K562 (cell line): ENCODE results near the gene PHF20. TPM values are rescaled to one million over a fixed set of nuclear protein-coding genes. Genes with fewer than 3 reads are reported as not detected.

Experiments
- ATAC-seq: fragments of 200-7000 bp; cut with Tn5 transposase; 3 replicates; pipeline ENCODE4 v1.9.1; 2020; ENCODE audit warnings: moderate library complexity
- BruUV-seq: library from RNA; stranded (reverse); fragments of 400-500 nt; replicated peaks from 2 replicates; lab custom pipeline; 2021; lab: Mats Ljungman, UMichigan
- CTCF ChIA-PET: fragments of 300-600 bp; formaldehyde crosslinking; extraction: SDS; loops from one replicate; lab custom pipeline; 2021; ENCODE audit warnings: low intra/inter-chr PET ratio; lab: Yijun Ruan, JAX
- POLR2A ChIA-PET: fragments of 300-600, 350-650 bp; sonication (Branson Sonifier 250); formaldehyde crosslinking; extraction: SDS; loops from one replicate; lab custom pipeline; 2021; ENCODE audit warnings: antibody characterized with exemption, inconsistent platforms; lab: Yijun Ruan, JAX
- DNase-seq, 4 experiments: peaks; one replicate each; pipeline versions ENCODE4 v3.0.0 to v3.0.0-alpha.2; 2011 to 2018; ENCODE audit warnings: low spot score in 3 of 4, mixed read lengths in 3 of 4; ENCODE audit errors: extremely low read depth in 1 of 4
- FAIRE-seq: peaks from 2 replicates; lab custom pipeline; 2011; peaks lifted over from hg19 to GRCh38; lab: Jason Lieb, UNC
- H2AFZ ChIP-seq: 2 replicates; pipeline ENCODE4 v1.6.0; 2011; ENCODE audit warnings: low read depth, low read length, control low read depth, inconsistent platforms
- H3K27ac ChIP-seq: fragments of 200-600 bp; 3 replicates; pipeline ENCODE4 v1.8.0; 2011; ENCODE audit warnings: low read depth, mild to moderate bottlenecking, control low read depth, inconsistent platforms, low read length, moderate library complexity, mixed read lengths; ENCODE audit errors: extremely low read depth
- H3K27me3 ChIP-seq, 2 experiments: fragments of 300-600 bp in 1 of 2; 2 replicates in 1 of 2; 3 replicates in 1 of 2; pipeline versions ENCODE4 v1.6.0 to v1.8.0; 2011; ENCODE audit warnings: inconsistent platforms in 2 of 2, low read length in 2 of 2, mild to moderate bottlenecking in 1 of 2, mixed read lengths in 1 of 2, moderate library complexity in 1 of 2; ENCODE audit not compliant: control insufficient read depth in 2 of 2, insufficient read depth in 2 of 2
- H3K36me3 ChIP-seq: fragments of 300-600 bp; 3 replicates; pipeline ENCODE4 v1.8.0; 2011; ENCODE audit warnings: mild to moderate bottlenecking, low read length, inconsistent platforms; ENCODE audit not compliant: control insufficient read depth, insufficient read depth
- H3K4me1 ChIP-seq, 2 experiments: fragments of 200-600 bp in 1 of 2; replicated peaks in 1 of 2; 2 replicates in 1 of 2; 3 replicates in 1 of 2; pipeline versions ENCODE4 v1.5.1 to v1.8.0; 2011; ENCODE audit warnings: inconsistent platforms in 2 of 2, low read length in 2 of 2, mild to moderate bottlenecking in 1 of 2, mixed read lengths in 1 of 2, moderate library complexity in 1 of 2; ENCODE audit not compliant: control insufficient read depth in 2 of 2, insufficient read depth in 2 of 2
- H3K4me2 ChIP-seq: 2 replicates; pipeline ENCODE4 v1.6.1; 2011; ENCODE audit warnings: low read length, control low read depth, inconsistent platforms, mixed read lengths; ENCODE audit not compliant: insufficient read depth
- H3K4me3 ChIP-seq: fragments of 200-600 bp; sonication (generic), shearing (Covaris generic); 2 replicates; pipeline ENCODE4 v1.5.1; 2016; ENCODE audit warnings: control low read depth, inconsistent platforms
- H3K79me2 ChIP-seq: fragments of 200-600 bp; 3 replicates; pipeline ENCODE4 v1.8.0; 2011; ENCODE audit warnings: low read length, inconsistent platforms; ENCODE audit not compliant: control insufficient read depth, insufficient read depth
- H3K9ac ChIP-seq, 2 experiments: 2 replicates each; pipeline versions ENCODE4 v1.6.0 to v1.6.1; 2011; ENCODE audit warnings: low read depth in 2 of 2, low read length in 2 of 2, control low read depth in 1 of 2, inconsistent platforms in 1 of 2, mild to moderate bottlenecking in 1 of 2, mixed read lengths in 1 of 2; ENCODE audit not compliant: insufficient read depth in 1 of 2
- H3K9me1 ChIP-seq: one replicate; pipeline ENCODE4 v1.6.0; 2011; ENCODE audit warnings: inconsistent platforms, mild to moderate bottlenecking, low read length, moderate library complexity; ENCODE audit not compliant: control insufficient read depth, insufficient read depth
- H3K9me3 ChIP-seq: replicated peaks from 2 replicates; pipeline ENCODE4 v1.5.1; 2011; ENCODE audit warnings: low read depth, low read length, inconsistent platforms; ENCODE audit not compliant: control insufficient read depth, insufficient read depth
- H4K20me1 ChIP-seq: replicated peaks from 2 replicates; pipeline ENCODE4 v1.6.1; 2011; ENCODE audit warnings: low read length, inconsistent platforms, mixed read lengths; ENCODE audit not compliant: control insufficient read depth, insufficient read depth
- ATF7 ChIP-seq: fragments of 450-650 bp; IDR thresholded peaks from 2 replicates; pipeline ENCODE4 v1.7.1; 2014; ENCODE audit warnings: mild to moderate bottlenecking, moderate library complexity
- BMI1 ChIP-seq: fragments of 150-350 bp; IDR thresholded peaks from 2 replicates; pipeline ENCODE4 v1.6.1; 2014; ENCODE audit warnings: low read length
- EGR1 ChIP-seq: fragments of 450-650 bp; conservative IDR thresholded peaks from 2 replicates; pipeline ENCODE4 v1.6.1; 2017; ENCODE audit warnings: mild to moderate bottlenecking
- FOXP1 ChIP-seq: sonication (generic); formaldehyde crosslinking; IDR thresholded peaks from 2 replicates; pipeline ENCODE4 v1.8.0; 2022; ENCODE audit warnings: mild to moderate bottlenecking, missing genetic modification reagents
- HCFC1 ChIP-seq: IDR thresholded peaks from 2 replicates; pipeline ENCODE4 v1.6.1; 2012; ENCODE audit warnings: low read depth, low read length, improper control_type of control experiment
- HDGF ChIP-seq: fragments of 450-650 bp; IDR thresholded peaks from 2 replicates; pipeline ENCODE4 v1.6.1; 2016
- HNRNPLL ChIP-seq: fragments of 200-400 bp; formaldehyde crosslinking; IDR thresholded peaks from 2 replicates; pipeline ENCODE4 v1.6.1; 2017; ENCODE audit warnings: low read length, low read depth, mild to moderate bottlenecking; ENCODE audit not compliant: poor library complexity, severe bottlenecking
- KDM1A ChIP-seq, 2 experiments: fragments of 450-650 bp; IDR thresholded peaks; 2 replicates each; pipeline ENCODE4 v1.6.1; 2016; ENCODE audit warnings: mild to moderate bottlenecking in 2 of 2
- KLF10 ChIP-seq: fragments of 250-450 bp; sonication (Bioruptor Pico); IDR thresholded peaks from 2 replicates; pipeline ENCODE4 v1.6.1; 2021; ENCODE audit warnings: matching md5 sums
- MCM7 ChIP-seq, 2 experiments: fragments of 450-650 bp; IDR thresholded peaks; 2 replicates each; pipeline ENCODE4 v1.6.1; 2016 to 2018
- PKNOX1 ChIP-seq: fragments of 450-650 bp; IDR thresholded peaks from 2 replicates; pipeline ENCODE4 v1.6.1; 2016
- RBM25 ChIP-seq: fragments of 200-400 bp; formaldehyde crosslinking; IDR thresholded peaks from 2 replicates; pipeline ENCODE4 v1.6.1; 2018; ENCODE audit warnings: low read length, low read depth, moderate library complexity; ENCODE audit not compliant: severe bottlenecking
- RBM39 ChIP-seq: fragments of 200-400 bp; formaldehyde crosslinking; optimal IDR thresholded peaks from 2 replicates; pipeline ENCODE3; 2018; ENCODE audit warnings: low read depth, low read length
- RCOR1 ChIP-seq, 2 experiments: IDR thresholded peaks; 2 replicates each; pipeline ENCODE4 v1.6.1; 2012; ENCODE audit warnings: low read depth in 2 of 2, low read length in 2 of 2, borderline replicate concordance in 1 of 2, improper control_type of control experiment in 1 of 2
- SRSF3 ChIP-seq: fragments of 200-400 bp; formaldehyde crosslinking; IDR thresholded peaks from 2 replicates; pipeline ENCODE4 v1.6.1; 2016; ENCODE audit warnings: mild to moderate bottlenecking, low read length, moderate library complexity; ENCODE audit not compliant: insufficient read depth
- TBP ChIP-seq: optimal IDR thresholded peaks from 2 replicates; pipeline ENCODE3; 2011; ENCODE audit warnings: low read depth, low read length, improper control_type of control experiment
- TRIM28 ChIP-seq: fragments of 450-650 bp; IDR thresholded peaks from 2 replicates; pipeline ENCODE4 v1.6.1; 2017
- ZBTB2 ChIP-seq: fragments of 450-650 bp; IDR thresholded peaks from 2 replicates; pipeline ENCODE4 v1.6.1; 2016; ENCODE audit warnings: antibody characterized with exemption
- ZFP1 ChIP-seq: fragments of 450-650 bp; formaldehyde crosslinking; IDR thresholded peaks from 2 replicates; pipeline ENCODE4 v1.4.0; 2020; ENCODE audit warnings: mild to moderate bottlenecking, mixed read lengths
- ZNF395 ChIP-seq: fragments of 200-800 bp; sonication (Bioruptor generic); IDR thresholded peaks from 2 replicates; pipeline ENCODE4 v1.6.1; 2017; ENCODE audit warnings: missing genetic modification characterization, missing compliant biosample characterization
- ZNF699 ChIP-seq: fragments of 250-450 bp; sonication (Bioruptor Pico); IDR thresholded peaks from 2 replicates; pipeline ENCODE4 v1.8.0; 2021; ENCODE audit warnings: mild to moderate bottlenecking, moderate library complexity; ENCODE audit not compliant: insufficient replicate concordance
- ZNF766 ChIP-seq: fragments of 200-800 bp; sonication (Bioruptor generic); conservative IDR thresholded peaks from 2 replicates; pipeline ENCODE4 v1.6.1; 2016; ENCODE audit warnings: missing genetic modification characterization, missing compliant biosample characterization
- ZNF79 ChIP-seq: fragments of 250-450 bp; sonication (Bioruptor Pico); IDR thresholded peaks from 2 replicates; pipeline ENCODE4 v1.4.0; 2020; ENCODE audit warnings: low read depth, mild to moderate bottlenecking, moderate library complexity
- WGBS: fragments of 100-300 bp; shearing (Covaris generic); methylation state at CpG from one replicate; pipeline ENCODE4 v1.1.6; 2016; ENCODE audit warnings: low coverage, mixed read lengths; ENCODE audit not compliant: insufficient coverage; ENCODE audit errors: missing lambda C conversion rate; 5-methylcytosine and 5-hydroxymethylcytosine counted together
- in situ Hi-C: fragments of 300-500 bp; cut with MboI; formaldehyde crosslinking; loops from 4 replicates; pipeline ENCODE4 v1.15.0; 2018; ENCODE audit warnings: inconsistent platforms, mixed read lengths
- intact Hi-C: fragments of 100-400 bp; cut with micrococcal nuclease; formaldehyde crosslinking; loops from 2 replicates; pipeline ENCODE4 v1.14.2; 2022
- polyA plus RNA-seq, 8 experiments: library from polyadenylated mRNA; depleted of rRNA in 4 of 8; stranded (reverse) in 5 of 8; unstranded in 3 of 8; fragments of >200 nt; fragmentation: Nextera tagmentation in 2 of 8; fragmentation: Illumina TruSeq in 1 of 8; extraction: Ambion mirVana in 2 of 8; extraction: Trizol in 1 of 8; gene quantifications; 2 replicates each; pipeline versions ENCODE4 v1.2.1 to v1.2.3, GENCODE V29; 2011 to 2014; ENCODE audit warnings: inconsistent platforms in 1 of 8, missing spikeins in 1 of 8
- total RNA-seq, 7 experiments: library from RNA; depleted of rRNA in 6 of 7; stranded (reverse); fragments of >200 nt in 6 of 7; fragmentation: Illumina TruSeq in 2 of 7; extraction: Trizol in 2 of 7; gene quantifications; 2 replicates each; pipeline versions ENCODE4 v1.2.1 to v1.2.3, GENCODE V29; 2011 to 2021; ENCODE audit warnings: low replicate concordance in 1 of 7

PHF20 gene
- total and polyA plus RNA-seq, 9 of the 15 experiments (the other 6 are each of a cell fraction or from before 2014, with no cell fraction given), result 49.9 to 196 (median 70.7) TPM

- intact Hi-C loops, result no loop called here
- Histone ChIP-seq H3K79me2 (peaks cover 30% of the 10 kb centered on the region), H3K4me3 (no peak overlapping the region), H3K4me2 (no peak overlapping the region), H3K9ac (no peak overlapping the region), H3K4me1 (no peaks in the 10 kb centered on the region), H2AFZ (no peak overlapping the region), H3K27me3 (no peaks in the 10 kb centered on the region), H3K27ac (no peak overlapping the region), H3K36me3 (peaks cover 3% of the 10 kb centered on the region; the same call in 1 of the 3 replicates), H3K9me3 (no peaks in the 10 kb centered on the region), H3K9me1 (no peaks in the 10 kb centered on the region), H4K20me1 (peaks cover 3% of the 10 kb centered on the region; the same call in 1 of the 2 replicates)
- no TSS peak for BruUV-seq
- 85% methylated on average over 5 of the region's 5 CpGs for WGBS
- CTCF ChIA-PET, result interaction anchor here (0.5 kb wide), 1 partner anchor 46 kb away, joined by 3 read pairs; no protein-coding TSS in a partner anchor
- no peak for FAIRE-seq
- in situ Hi-C loops, result no loop called here
- ATAC-seq, result no peak
- no peak for DNase-seq
- POLR2A ChIA-PET, result interaction anchor here (1.2 kb wide), 1 partner anchor 19 kb away, joined by 3 read pairs; the partner anchor contains the start of gene PHF20
- TF ChIP-seq HDGF, result no peak
- 0 out of 4 replicates have a peak, but pooled peaks of 1 of the 2 experiments have one; percentile 18 for TF ChIP-seq RCOR1 (IDR thresholded peaks at IDR 0.05; ENCODE audit: borderline replicate concordance in 1 of 2, low read depth in 2 of 2, low read length in 2 of 2)
- TF ChIP-seq MCM7 (IDR thresholded peaks at IDR 0.05), result no peak
- no peak for TF ChIP-seq KLF10 (CRISPR knock-in tag)
- TF ChIP-seq SRSF3, result no peak
- TF ChIP-seq ATF7, result no peak
- TF ChIP-seq HNRNPLL, result no peak
- TF ChIP-seq ZBTB2, result no peak
- TF ChIP-seq RBM39, result no peak
- TF ChIP-seq TBP, result no peak
- TF ChIP-seq ZFP1 (CRISPR knock-in tag), result no peak
- no peak for TF ChIP-seq ZNF79 (CRISPR knock-in tag)
- no peak for TF ChIP-seq ZNF766 (CRISPR knock-in tag)
- TF ChIP-seq KDM1A (IDR thresholded peaks at IDR 0.05), result peak; percentile 39 to 42; a peak in 2 of 4 replicates
- peak; percentile 92 for TF ChIP-seq RBM25
- no peak for TF ChIP-seq HCFC1
- no peak for TF ChIP-seq ZNF395 (CRISPR knock-in tag)
- no peak for TF ChIP-seq BMI1
- TF ChIP-seq EGR1, result no peak
- no peak for TF ChIP-seq PKNOX1
- no peak for TF ChIP-seq FOXP1 (CRISPR knock-in tag)
- TF ChIP-seq ZNF699, result no peak
- no peak for TF ChIP-seq TRIM28
Measured at GRCh38 chr20:35791097-35791496, 19.3 kb downstream of the PHF20 start.
